NCI-H748 (cell line): ENCODE data around the gene SSTR4.

Experiments
- DNase-seq: peaks from one replicate; lab custom pipeline; 2025; ENCODE audit not compliant: unreplicated experiment; lab: John Stamatoyannopoulos, UW

SSTR4 gene

DNA sequence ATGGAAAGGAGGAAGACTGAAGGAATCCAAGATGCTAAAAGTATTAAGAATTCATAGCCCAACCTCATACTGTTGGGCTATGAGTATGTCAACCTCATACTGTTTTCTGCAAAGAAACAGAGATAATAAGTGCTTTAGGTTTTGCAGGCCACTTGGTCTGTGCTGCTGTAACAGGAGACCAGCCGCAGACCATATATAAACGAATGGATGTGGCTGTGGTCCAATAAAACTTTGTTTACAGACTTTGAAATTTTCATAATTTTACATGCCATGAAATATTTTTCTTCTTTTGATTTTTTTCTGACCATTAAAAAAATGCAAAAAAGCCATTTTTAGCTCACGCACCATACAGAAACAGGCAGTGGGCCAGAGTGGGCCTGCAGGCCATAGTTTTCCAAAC, 28.1 kb downstream of the SSTR4 start:
- DNase-seq = no peak

DNA sequence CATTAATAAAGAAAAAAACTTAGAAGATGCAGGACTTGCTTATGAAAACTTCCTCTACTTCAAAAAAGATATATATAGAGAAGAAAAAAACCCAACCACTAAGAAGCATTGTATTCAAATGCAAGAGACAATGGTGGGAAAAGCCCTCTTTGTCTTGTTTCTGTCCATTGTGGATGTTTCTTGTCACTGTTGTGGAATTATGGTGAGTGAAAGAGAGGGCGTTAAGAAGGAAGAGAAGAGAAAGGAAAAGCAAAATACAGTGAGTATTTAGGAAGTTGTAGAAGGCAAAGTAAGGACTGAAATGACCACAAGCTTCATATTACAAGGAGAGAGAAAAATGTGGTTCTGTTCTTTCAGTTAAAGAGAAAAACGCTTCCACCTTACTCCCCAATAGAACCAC, 28.5 kb downstream of the SSTR4 start:
- no peak for DNase-seq

DNA sequence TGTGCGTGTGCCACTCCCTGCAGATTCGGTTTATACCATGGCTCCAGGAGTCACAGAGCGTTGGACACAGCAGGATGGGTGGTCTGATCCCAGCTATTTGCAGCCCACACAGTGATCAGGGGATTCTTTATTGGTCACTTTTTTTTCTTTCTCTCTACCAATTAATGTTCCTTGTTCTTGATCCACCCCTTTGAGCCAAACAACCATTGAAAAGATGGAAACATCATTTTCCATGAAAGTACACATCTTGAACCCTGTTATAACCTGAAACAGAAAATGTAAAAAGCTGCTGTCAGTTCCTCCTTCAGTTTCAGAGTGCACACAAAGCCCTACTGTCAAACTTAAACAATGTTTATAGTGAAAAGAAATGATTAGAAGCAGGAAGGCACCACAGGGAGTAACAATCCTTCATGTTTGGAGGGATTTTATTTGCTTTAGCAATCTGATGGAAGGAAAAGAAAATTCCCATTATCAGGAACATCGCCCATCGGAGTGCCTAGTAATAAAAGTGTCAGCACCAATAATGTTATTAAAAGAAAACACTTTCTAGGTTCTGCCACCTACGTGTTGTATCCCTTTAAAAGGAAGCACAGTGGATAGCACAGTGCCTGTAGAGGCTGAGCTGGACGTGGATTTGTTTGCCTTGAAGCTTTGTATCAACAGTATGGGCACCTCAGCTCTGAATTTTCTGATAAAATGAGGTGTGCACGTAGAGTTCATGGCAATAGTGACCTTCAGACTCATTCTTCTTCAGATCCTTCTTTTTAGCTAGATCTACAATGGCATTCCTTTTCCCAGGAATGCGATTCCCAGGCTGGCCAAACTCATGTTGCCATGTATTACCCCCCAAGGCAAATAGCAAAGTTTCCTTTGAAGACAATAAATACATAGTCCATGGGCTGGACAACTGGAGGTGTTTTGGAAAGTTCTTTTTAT, 30.4 kb downstream of the SSTR4 start:
- no peak for DNase-seq

DNA sequence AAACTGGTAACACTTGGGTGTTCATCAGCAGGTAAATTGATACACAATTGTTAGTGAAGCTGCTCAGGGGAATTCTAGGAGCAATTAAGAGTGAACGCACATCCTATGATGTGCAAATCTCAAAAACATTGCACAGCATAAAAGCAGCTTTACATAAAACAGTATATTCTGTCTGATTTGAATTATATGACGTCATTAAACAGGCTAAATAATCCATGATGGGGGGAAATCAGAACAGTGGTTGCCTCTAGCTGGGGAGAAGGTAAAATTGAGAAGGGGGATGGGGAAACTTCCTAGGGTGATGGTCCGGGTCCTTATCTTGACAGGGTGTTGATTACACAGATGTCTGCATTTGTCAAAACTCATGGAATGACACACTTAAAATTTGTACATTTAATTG, 31.7 kb downstream of the SSTR4 start:
- no peak for DNase-seq

DNA sequence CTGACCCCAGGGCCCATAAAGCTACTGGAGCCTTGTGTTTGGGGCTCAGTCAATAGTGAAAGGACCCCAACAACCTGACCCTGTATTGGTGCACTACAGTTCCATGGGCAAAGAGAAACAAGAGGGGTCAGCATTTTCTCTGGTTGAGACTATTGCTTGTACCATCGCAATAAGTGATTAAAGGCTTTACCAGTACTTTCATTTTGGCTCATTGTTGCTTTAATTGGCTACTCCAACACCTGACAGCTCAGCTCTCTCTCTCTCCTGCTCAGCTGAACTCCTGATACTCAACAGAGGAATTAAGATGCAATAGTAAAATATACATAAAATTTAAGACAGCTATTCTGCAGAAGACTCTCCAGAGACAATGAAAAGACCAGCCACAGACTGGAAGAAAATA, 33.2 kb downstream of the SSTR4 start:
- no peak for DNase-seq

DNA sequence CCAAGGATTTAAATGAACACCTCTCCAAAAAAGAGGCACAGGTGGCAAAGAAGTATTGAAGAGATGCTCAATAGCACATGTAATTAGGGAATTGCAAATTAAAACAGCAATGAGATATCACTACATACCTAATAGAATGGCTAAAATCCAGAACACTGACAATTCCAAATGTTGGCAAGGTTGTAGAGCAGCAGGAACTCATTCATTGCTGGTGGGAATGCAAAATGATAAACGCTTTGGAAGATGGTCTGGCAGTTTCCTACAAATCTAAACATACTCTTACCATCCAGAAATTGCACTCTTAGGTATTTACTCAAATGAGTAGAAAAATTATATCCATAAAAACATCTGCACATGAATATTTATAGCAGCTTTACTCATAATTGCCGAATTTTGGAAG, 34.0 kb downstream of the SSTR4 start:
- DNase-seq = no peak

DNA sequence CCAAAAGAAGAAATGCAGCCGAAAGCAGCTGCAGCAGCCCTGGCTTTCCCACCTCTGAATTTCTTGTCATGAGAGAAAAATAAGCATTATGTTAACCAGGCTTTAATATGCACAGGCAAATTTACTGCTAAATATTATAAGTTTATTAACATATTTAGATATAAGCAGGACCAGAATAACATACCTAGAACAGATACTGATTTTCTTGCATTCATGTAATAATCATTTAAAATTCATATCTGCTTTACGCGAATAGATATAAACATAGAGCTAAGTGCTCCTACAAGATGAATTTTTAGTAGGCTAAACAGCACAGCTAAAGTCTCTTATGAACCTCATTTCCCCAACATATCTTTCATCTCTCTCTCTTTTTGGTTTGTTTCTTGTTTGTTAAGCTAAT, 36.3 kb downstream of the SSTR4 start:
- DNase-seq = no peak

DNA sequence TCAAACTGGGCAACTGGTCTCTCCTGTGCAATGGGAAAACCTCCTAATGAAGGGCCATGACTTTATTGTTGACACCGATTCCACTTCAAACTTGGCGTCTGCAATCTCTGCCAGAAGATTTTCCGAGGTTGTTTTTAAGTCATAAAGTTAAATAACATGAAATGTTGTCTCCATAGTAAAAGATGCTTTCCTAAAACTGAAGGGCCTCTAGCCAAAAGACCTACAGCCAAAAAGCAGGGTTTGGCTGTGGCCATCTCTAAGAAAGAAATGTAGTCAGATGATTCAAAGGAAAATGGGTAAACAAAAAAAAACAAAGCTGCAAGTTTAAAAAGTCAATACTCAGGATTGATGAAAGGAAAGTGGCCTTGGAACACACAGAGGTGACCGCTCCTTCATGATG, 36.9 kb downstream of the SSTR4 start:
- DNase-seq = no peak

DNA sequence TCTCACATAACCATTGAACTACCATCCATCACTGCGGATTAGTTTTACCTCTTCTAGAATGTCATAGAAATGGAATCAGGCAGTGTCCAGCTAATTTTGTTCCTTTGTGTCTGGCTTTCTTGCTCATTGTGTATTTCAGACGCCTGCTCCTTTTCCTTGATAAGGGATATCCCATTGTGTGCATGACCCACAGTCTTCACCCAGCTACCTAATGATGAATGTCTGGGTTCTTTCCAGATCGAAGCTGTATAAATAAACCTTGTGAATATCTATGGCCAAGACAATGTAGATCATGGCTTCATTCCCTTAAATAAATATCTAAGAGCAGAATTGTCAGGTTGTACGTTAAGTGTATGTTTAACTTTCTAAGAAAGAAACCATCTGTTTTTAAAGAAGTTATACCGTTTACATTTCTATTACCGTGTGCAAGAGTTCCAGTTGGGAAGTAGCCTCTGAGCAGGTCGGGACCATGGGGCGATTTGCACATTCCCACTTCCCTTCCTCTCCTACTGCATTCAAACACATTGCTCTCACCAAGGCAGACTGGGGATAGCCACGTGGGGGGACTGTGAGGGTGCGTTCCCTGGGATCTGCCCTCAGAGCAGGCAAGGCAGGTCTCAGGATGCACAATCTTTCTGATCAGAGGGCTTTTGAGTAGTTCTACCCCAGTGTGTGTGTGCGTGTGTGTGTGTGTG, 37.9 kb downstream of the SSTR4 start:
- no peak for DNase-seq

DNA sequence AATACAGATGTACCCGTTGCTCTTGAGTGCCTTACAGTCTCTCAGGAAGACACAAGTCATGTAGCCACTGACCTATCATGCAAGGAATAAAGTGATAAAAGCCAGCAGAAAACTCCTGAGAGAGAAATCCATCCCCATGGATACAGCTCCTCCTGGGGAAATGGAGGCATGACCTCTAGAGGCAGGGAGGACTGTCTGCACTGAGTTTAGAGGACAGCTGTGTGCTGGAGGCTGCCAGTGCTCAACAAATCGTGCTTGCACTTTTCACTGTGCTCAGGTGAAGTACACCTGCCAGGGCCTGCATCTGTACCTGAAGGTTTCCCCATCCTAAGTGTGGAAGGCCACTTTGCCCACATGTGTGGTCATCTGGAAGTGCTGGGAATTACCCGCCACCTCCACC, 38.9 kb downstream of the SSTR4 start:
- DNase-seq = no peak

DNA sequence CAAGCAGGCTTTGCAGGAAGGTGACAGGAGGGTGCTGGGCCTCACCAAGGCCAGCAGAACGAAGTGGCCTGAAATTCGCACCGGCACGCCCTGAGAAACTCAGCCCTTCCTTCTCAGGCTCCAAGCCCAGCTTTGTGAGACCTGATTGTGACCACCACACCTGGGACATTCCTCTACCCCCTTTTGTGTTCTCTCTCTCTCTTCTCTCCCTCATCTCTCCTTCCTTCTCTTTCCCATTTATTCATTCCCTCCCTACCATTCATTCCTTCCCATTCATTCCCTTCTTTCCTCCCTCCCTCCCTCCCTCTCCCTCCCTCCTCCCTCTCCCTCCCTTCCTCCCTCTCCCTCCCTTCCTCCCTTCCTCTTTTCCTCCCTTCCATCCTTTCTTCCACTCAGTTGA, 42.2 kb downstream of the SSTR4 start:
- no peak for DNase-seq

DNA sequence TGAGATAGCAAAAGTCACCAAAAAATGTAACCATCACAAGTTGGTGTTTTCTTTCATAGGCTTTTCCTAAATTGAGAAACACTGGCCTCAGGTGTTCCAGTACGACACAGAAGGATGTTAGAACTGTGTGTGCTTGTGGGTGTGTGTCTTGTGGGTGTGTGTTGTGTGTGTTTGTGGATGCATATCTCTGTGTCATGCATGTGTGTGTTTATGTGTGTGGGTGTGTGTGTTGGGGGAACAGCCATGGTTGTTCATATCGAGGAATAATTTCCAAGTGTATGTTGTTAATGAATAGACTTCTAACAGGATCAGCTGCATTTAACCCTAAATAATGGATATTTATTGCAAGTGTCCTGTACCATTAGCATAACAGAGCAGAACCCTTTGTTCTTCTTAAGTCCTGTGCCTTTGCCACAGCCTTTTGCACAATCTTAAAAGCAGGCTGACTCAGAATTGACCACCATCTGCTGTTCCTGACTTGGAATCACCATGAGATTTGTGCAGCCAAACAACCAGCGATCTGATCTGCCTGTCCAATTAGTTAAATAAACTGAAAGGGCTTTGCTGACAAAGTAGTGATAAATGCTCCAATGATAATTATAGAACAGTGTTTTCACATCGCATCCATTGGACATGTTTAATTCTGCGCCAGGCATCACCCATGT, 43.4 kb downstream of the SSTR4 start:
- DNase-seq = no peak

DNA sequence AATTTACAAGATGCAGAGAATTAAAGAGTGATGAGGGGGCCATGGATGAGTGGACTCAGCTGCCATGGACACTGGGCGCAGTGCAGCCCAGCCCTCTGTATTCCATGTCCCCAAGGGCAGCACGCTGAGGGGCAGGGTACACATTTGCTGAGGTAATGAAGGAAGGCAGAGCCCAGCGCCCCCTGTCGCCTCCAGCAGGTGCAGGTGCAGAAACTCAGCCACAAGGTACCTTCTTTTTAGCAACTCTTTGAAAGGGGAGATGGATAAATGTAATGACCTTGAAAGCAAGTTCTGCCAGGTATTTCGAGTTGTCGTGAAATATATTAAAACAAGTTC, 43.9 kb downstream of the SSTR4 start:
- DNase-seq = peak; percentile 98

DNA sequence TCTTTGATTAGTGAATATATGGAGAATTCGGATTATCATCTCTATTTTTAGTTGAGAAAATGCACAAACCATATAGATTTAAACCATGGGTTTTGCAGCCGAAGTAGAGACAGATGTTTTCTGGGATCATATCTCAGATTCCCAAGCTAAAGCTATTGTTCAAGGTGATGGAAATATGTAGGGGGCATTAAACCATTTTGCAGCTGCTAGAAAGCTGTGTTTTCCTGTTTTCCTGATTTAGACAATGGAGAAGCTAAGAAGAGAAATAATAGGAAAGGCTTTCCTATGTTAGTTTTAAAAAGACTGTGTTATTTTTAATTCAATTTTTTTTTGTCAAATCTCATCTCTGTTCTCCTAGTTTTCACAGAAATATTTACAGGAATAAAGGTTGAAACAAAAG, 44.8 kb downstream of the SSTR4 start:
- no peak for DNase-seq

DNA sequence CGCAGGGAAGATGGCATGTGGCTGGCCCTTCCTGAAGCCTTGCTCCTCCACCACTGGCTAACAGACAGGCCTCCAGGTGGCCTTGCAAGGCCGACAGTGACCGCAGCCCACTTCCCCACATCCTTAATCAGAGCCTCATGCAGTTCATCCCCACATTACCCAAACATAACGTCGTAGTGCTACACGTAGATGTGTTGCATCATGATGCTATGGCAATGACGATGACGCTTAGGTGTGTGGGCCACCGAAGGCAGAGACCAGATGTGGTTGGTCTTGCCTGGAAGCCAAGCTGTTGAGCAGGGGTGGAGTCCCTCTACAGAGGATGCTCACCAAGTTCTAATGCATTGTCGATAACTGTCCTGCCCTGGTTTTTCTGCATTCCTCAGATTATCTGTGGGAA, 45.4 kb downstream of the SSTR4 start:
- DNase-seq = no peak

DNA sequence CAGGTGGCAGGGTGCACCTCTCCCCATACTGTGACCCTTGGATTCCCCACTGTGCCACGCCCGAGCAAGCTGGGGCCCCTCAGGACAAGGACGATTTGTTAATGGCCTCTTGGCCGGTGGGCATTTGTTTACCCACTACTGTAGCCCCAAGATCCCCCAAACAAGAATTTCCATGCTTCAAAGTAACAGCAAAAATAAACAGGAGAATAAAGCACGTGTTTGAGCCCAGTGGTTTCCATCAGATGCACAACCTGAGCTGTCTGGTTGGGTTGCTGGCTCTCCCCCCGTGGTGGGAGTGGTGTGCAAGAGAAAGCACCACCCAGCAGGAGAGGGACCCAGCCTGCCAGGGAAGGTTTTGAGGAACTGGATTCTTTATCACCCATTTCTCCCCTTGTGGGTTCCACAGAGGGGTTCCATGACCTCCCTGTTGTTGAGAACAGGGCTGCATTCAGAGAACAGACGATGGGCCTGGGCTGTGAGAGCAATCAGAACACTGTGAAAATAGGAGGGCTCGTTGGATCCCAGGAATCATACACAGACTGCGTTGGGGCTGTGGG, 46.2 kb downstream of the SSTR4 start:
- DNase-seq = no peak

DNA sequence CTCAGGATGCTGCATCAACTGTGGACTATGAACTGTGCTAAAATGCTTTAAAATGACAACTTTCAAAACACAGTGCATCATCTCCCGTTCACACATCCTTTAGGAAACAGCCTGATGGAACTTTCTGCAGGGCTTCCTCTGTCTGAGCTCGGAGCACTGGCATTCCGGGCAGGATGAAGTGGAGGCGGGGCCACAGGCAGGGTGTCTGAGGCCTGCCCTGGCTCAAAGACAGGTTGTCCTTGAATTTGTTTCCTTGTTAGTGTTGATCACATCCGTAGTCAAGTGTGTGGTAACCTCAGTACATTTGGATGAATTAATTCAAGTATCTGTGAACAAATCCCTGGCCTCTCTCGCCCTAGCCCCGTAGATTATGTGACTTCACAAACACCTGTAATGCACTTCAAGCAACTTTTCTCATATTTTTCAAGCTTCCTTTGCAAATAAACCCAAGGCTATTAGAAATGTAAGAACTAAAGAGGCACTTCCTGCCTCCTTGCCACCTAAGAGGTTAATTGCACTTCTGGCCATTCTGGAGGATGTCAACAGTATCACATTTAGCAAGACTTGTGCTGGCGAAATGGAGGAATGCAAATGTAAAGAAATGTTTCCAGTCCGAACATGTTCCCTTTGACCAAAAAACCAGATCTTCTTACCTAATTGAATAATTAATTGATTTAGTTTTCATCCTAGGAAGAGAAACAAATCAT, 47.9 kb downstream of the SSTR4 start:
- DNase-seq = no peak

DNA sequence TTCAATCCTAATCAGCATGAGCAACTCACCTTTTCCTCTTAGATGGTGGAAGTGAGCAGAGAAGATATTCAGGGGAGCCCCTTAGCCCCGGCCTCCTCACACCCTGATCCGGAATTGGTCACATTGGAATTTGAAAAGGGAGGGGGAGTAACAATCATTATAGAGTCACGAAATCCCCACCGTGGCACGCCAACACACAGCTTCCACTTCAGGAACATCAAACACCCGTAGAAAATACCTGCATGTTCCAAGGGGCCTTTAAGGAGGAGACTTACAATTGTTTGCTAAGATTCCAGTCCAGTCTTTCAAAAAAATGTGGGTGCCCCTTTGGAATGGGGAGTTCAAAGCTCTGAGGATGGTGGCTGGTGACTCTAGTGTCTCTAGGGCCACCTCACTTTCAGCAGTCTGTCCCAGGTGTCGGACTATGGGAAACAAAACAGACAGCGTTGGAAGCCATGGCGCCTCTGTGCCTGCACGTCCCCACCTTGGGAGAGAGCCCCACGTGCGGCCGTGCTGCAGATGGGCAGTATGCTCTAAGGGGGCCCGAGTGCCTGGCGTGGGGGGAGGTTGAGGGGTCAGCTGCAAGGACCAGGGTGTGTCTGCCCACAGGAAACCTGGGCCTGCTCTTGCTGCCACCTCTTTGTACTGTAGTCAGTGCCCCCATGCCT, 48.6 kb downstream of the SSTR4 start:
- no peak for DNase-seq

DNA sequence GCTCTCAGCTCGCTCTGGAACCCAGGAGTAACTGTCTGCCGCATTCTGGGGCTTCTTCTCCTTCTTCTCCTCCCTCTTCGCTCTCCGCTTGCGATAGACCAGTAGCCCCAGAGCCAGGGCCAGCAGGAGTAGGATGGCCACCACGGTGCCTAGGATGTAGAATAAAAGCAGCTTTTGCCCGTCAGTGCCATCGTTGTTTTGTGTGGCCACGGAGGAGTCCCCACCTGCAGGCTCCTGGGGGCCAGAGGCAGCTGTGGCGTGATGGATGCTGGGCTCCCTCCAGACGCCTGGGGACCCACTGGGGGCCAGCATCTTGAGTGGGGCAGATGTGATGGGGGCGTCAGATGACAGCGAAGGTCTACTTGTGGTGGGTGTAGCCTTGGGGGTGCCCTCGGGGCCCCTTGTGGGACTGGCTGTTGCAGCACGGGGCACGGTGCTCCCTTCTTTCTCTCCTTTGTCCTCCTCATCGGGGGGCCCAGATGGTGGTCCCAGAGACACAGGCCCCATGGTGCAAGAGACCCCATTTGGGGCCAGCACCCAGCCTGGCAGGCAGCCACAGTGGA, 49.3 kb downstream of the SSTR4 start:
- DNase-seq = no peak

DNA sequence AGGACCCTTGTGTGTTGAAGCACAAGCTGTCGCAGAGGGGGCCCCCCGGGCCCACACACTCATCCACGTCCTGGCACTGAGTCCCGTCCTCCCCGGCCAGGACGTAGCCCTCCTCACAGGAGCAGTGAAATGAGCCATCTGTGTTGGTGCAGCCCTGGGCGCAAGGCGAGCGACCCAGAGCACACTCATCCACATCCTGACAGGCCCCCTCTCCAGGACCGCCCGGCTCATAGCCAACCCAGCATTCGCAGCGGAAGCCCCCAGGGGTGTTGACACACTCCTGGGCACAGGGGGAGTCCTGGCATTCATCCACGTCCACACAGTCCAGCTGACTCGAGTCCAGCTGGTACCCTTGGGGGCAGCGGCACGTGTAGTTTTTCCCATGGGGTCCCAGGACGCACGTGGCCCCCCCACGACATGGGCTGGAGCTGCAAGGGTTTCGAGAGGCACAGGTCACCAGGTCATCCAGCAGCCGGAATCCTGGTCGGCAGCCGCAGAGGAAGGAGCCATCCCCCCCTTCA, 49.8 kb downstream of the SSTR4 start:
- DNase-seq = no peak
